Stimulated activated CD4-positive, alpha-beta T cell treated with anti-CD3 and anti-CD28 coated beads, Interleukin-1b, Interleukin-23, amount 100 ng/mL, for 24 hours (primary cell): Measurements from ENCODE around the gene GRAMD1B.
"Not testable (repeated sequence)": the region's sequence is repeated elsewhere in the genome, so short reads cannot be mapped to it uniquely, and the experiment has no call there.

ENCODE experiments used
- DNase-seq, 4 experiments: peaks; one replicate each; pipeline ENCODE4 v3.0.0-alpha.2; 2020; ENCODE audit warnings: low read depth in 4 of 4, low spot score in 1 of 4

Gene GRAMD1B

GRCh38 chr11:123443851-123444623, 14.0 kb downstream of the GRAMD1B start:
- no peak for DNase-seq

- no peak for DNase-seq
These were observed 18.8 kb downstream of the GRAMD1B start for GRCh38 chr11:123448823-123449222.

GRCh38 chr11:123449436-123449835, 19.4 kb downstream of the GRAMD1B start:
- DNase-seq = no peak

- DNase-seq = no peak
These were observed 20.6 kb downstream of the GRAMD1B start for GRCh38 chr11:123450623-123451022.

- DNase-seq = no peak
These were observed 21.2 kb downstream of the GRAMD1B start for GRCh38 chr11:123451183-123451781.

GRCh38 chr11:123452794-123453193, 22.7 kb downstream of the GRAMD1B start:
- no peak for DNase-seq

- peak in 3 of 4 experiments; percentile 26 to 69 (median 34) for DNase-seq
These were observed 24.1 kb downstream of the GRAMD1B start for GRCh38 chr11:123454060-123454651.

- no peak for DNase-seq
These were observed 24.7 kb downstream of the GRAMD1B start for GRCh38 chr11:123454796-123455195.

GRCh38 chr11:123456448-123456847, 26.4 kb downstream of the GRAMD1B start:
- DNase-seq = not testable (repeated sequence)

- no peak for DNase-seq
These were observed 27.2 kb downstream of the GRAMD1B start for GRCh38 chr11:123457187-123457770.

GRCh38 chr11:123458501-123458900, 28.4 kb downstream of the GRAMD1B start:
- DNase-seq = no peak

- no peak for DNase-seq
These were observed 30.1 kb downstream of the GRAMD1B start for GRCh38 chr11:123460012-123460700.

- no peak for DNase-seq
These were observed 31.1 kb downstream of the GRAMD1B start for GRCh38 chr11:123461164-123461563.

GRCh38 chr11:123465667-123466066, 35.6 kb downstream of the GRAMD1B start:
- not testable (repeated sequence) for DNase-seq

- not testable (repeated sequence) for DNase-seq
These were observed 36.1 kb downstream of the GRAMD1B start for GRCh38 chr11:123466172-123466571.

- DNase-seq = no peak
These were observed 39.0 kb downstream of the GRAMD1B start for GRCh38 chr11:123469089-123469488.

- no peak for DNase-seq
These were observed 39.5 kb downstream of the GRAMD1B start for GRCh38 chr11:123469586-123469985.

- no peak for DNase-seq
These were observed 40.8 kb downstream of the GRAMD1B start for GRCh38 chr11:123470842-123471241.

GRCh38 chr11:123472236-123472935, 42.3 kb downstream of the GRAMD1B start:
- no peak for DNase-seq

GRCh38 chr11:123473941-123474677, 44.0 kb downstream of the GRAMD1B start:
- DNase-seq = no peak
